C4-2B (cell line): ENCODE measurements around the gene CLDN8.

Source experiments
- H3K27ac ChIP-seq: fragments of 450-650 bp; 2 replicates; pipeline ENCODE4 v1.5.1; 2017
- CTCF ChIP-seq: fragments of 450-650 bp; conservative IDR thresholded peaks from 2 replicates; pipeline ENCODE4 v1.5.1; 2017; ENCODE audit warnings: mild to moderate bottlenecking
- ZFX ChIP-seq: fragments of 450-650 bp; IDR thresholded peaks from 2 replicates; pipeline ENCODE4 v1.6.1; 2017

CLDN8 gene

GRCh38 chr21:30216041-30216723 is at the start of gene CLDN8:
Gene CLDN8 (minus strand): TSS chr21:30216097. CDS start chr21:30215925, 172 bp downstream.
- TF ChIP-seq ZFX (no peak), CTCF (no peak)

GRCh38 chr21:30257773-30258172 is 41.9 kb upstream of the CLDN8 start:
- H3K27ac ChIP-seq, result no peak overlapping the region
- TF ChIP-seq ZFX, result no peak
- TF ChIP-seq CTCF, result peak; percentile 63

More at GRCh38 chr21:30216041-30216723, at the start of gene CLDN8:
- peak within 1 kb of the TSS; percentile 65 for H3K27ac ChIP-seq

- no peak for TF ChIP-seq ZFX
- no peak for TF ChIP-seq CTCF
- H3K27ac ChIP-seq, result no peak overlapping the region
Measured at GRCh38 chr21:30256100-30256499, 40.2 kb upstream of the CLDN8 start.

GRCh38 chr21:30255679-30256078 is 39.8 kb upstream of the CLDN8 start:
- TF ChIP-seq CTCF, result no peak
- no peak for TF ChIP-seq ZFX
- no peak overlapping the region for H3K27ac ChIP-seq

GRCh38 chr21:30251781-30252180 is 35.9 kb upstream of the CLDN8 start:
- no peak overlapping the region for H3K27ac ChIP-seq
- no peak for TF ChIP-seq CTCF
- TF ChIP-seq ZFX, result no peak

GRCh38 chr21:30249936-30250335 is 34.0 kb upstream of the CLDN8 start:
- TF ChIP-seq CTCF, result no peak
- no peak overlapping the region for H3K27ac ChIP-seq

GRCh38 chr21:30248844-30249243 is 32.9 kb upstream of the CLDN8 start:
- TF ChIP-seq CTCF (no peak), ZFX (no peak)
- no peak overlapping the region for H3K27ac ChIP-seq
